Endothelial cell of umbilical vein (primary cell): ENCODE results near the gene KDM3B. TPM values are rescaled to one million over a fixed set of nuclear protein-coding genes. Genes with fewer than 3 reads are reported as not detected.

Source experiments
- BruUV-seq: library from RNA; stranded (reverse); fragments of 400-500 nt; replicated peaks from 2 replicates; lab custom pipeline; 2021; lab: Mats Ljungman, UMichigan
- CTCF ChIA-PET: fragments of 300-600, 350-600 bp; sonication (Branson Sonifier 250); formaldehyde crosslinking; loops from one replicate; lab custom pipeline; 2021; ENCODE audit warnings: antibody characterized with exemption, inconsistent platforms; lab: Charles Lee
- POLR2A ChIA-PET: fragments of 300-600, 350-600 bp; sonication (Branson Sonifier 250); formaldehyde crosslinking; loops from one replicate; lab custom pipeline; 2021; ENCODE audit warnings: antibody characterized with exemption, inconsistent platforms; lab: Charles Lee
- DNase-seq: peaks from one replicate; pipeline ENCODE4 v3.0.0-alpha.2; 2011; ENCODE audit warnings: low read depth, low spot score
- FAIRE-seq: peaks from 2 replicates; lab custom pipeline; 2011; peaks lifted over from hg19 to GRCh38; lab: Jason Lieb, UNC
- H2AFZ ChIP-seq: 2 replicates; pipeline ENCODE4 v1.6.0; 2012; ENCODE audit warnings: low read depth, low read length, control low read depth, inconsistent platforms
- H3K27ac ChIP-seq: 2 replicates; pipeline ENCODE4 v1.5.1; 2011; ENCODE audit warnings: low read depth, mild to moderate bottlenecking, control low read depth, low read length, moderate library complexity; ENCODE audit not compliant: insufficient read depth
- H3K27me3 ChIP-seq, 2 experiments: 2 replicates each; pipeline versions ENCODE4 v1.6.0 to v1.6.1; 2011; ENCODE audit warnings: low read length in 2 of 2, mixed read lengths in 1 of 2; ENCODE audit not compliant: control insufficient read depth in 2 of 2, insufficient read depth in 2 of 2
- H3K36me3 ChIP-seq, 2 experiments: 2 replicates in 1 of 2; 3 replicates in 1 of 2; pipeline ENCODE4 v1.5.1; 2011; ENCODE audit warnings: low read length in 2 of 2, mild to moderate bottlenecking in 1 of 2, moderate library complexity in 1 of 2; ENCODE audit not compliant: control insufficient read depth in 2 of 2, insufficient read depth in 2 of 2; ENCODE audit errors: extremely low read depth in 1 of 2
- H3K4me1 ChIP-seq: 3 replicates; pipeline ENCODE4 v1.5.1; 2011; ENCODE audit warnings: mild to moderate bottlenecking, low read length; ENCODE audit not compliant: control insufficient read depth, insufficient read depth; ENCODE audit errors: extremely low read depth
- H3K4me2 ChIP-seq: 2 replicates; pipeline ENCODE4 v1.6.1; 2011; ENCODE audit warnings: low read length, control low read depth, mixed read lengths; ENCODE audit not compliant: insufficient read depth
- H3K4me3 ChIP-seq, 3 experiments: fragments of 200-600 bp in 1 of 3; sonication (generic), shearing (Covaris generic) in 1 of 3; replicated peaks in 1 of 3; 2 replicates each; pipeline ENCODE4 v1.5.1; 2011 to 2016; ENCODE audit warnings: control low read depth in 3 of 3, low read length in 3 of 3, mild to moderate bottlenecking in 2 of 3, inconsistent platforms in 1 of 3, low read depth in 1 of 3, moderate library complexity in 1 of 3; ENCODE audit not compliant: insufficient read depth in 1 of 3
- H3K79me2 ChIP-seq: 2 replicates; pipeline ENCODE4 v1.6.0; 2012; ENCODE audit warnings: low read length, inconsistent platforms; ENCODE audit not compliant: control insufficient read depth, insufficient read depth
- H3K9ac ChIP-seq: replicated peaks from 2 replicates; pipeline ENCODE3; 2011; ENCODE audit warnings: low read length, control low read depth; ENCODE audit not compliant: insufficient read depth; ENCODE audit errors: extremely low read depth
- H3K9me1 ChIP-seq: replicated peaks from 3 replicates; pipeline ENCODE4 v1.6.0; 2011; ENCODE audit warnings: mild to moderate bottlenecking, low read length; ENCODE audit not compliant: control insufficient read depth, insufficient read depth; ENCODE audit errors: extremely low read depth
- H3K9me3 ChIP-seq: replicated peaks from 2 replicates; pipeline ENCODE4 v1.5.1; 2012; ENCODE audit warnings: low read length, inconsistent platforms; ENCODE audit not compliant: control insufficient read depth, insufficient read depth
- H4K20me1 ChIP-seq: replicated peaks from 2 replicates; pipeline ENCODE3; 2011; ENCODE audit warnings: mild to moderate bottlenecking, low read length; ENCODE audit not compliant: control insufficient read depth, insufficient read depth; ENCODE audit errors: extremely low read depth
- EZH2 ChIP-seq: IDR thresholded peaks from 2 replicates; pipeline ENCODE4 v1.6.1; 2012; ENCODE audit warnings: borderline replicate concordance, low read depth, mild to moderate bottlenecking, moderate library complexity, low read length, inconsistent platforms; ENCODE audit not compliant: severe bottlenecking
- FOS ChIP-seq: IDR thresholded peaks from 2 replicates; pipeline ENCODE4 v1.6.1; 2011; ENCODE audit warnings: mild to moderate bottlenecking, low read length, moderate library complexity, borderline replicate concordance; ENCODE audit not compliant: insufficient read depth
- GATA2 ChIP-seq: IDR thresholded peaks from 2 replicates; pipeline ENCODE4 v1.7.0; 2011; ENCODE audit warnings: low read depth, mild to moderate bottlenecking, moderate library complexity, mixed read lengths, low read length; ENCODE audit not compliant: insufficient read length, insufficient read depth
- JUN ChIP-seq: IDR thresholded peaks from 2 replicates; pipeline ENCODE4 v1.6.1; 2011; ENCODE audit warnings: borderline replicate concordance, low read depth; ENCODE audit not compliant: insufficient read length, insufficient read depth
- MYC ChIP-seq: IDR thresholded peaks from one replicate; pipeline ENCODE4 v1.6.1; 2011; ENCODE audit warnings: mild to moderate bottlenecking, low read depth, low read length
- POLR2A ChIP-seq: IDR thresholded peaks from 2 replicates; pipeline ENCODE4 v1.6.1; 2012; ENCODE audit warnings: low read depth, mild to moderate bottlenecking, control low read depth, low read length
- POLR2AphosphoS5 ChIP-seq: IDR thresholded peaks from 2 replicates; pipeline ENCODE4 v1.6.1; 2012; ENCODE audit warnings: low read depth, mild to moderate bottlenecking, control low read depth, low read length, moderate library complexity; ENCODE audit not compliant: insufficient read depth
- dilution Hi-C: fragments of 300-500 bp; cut with MboI; formaldehyde crosslinking; loops from one replicate; pipeline ENCODE4 v1.15.0; 2019; ENCODE audit warnings: low sequenced_read_pairs; ENCODE audit not compliant: extremely low pct_ligation_motif_present
- intact Hi-C: fragments of 100-400 bp; cut with micrococcal nuclease; formaldehyde crosslinking; loops from one replicate; pipeline ENCODE4 v1.10.0; 2022
- polyA plus RNA-seq, 4 experiments: library from polyadenylated mRNA; depleted of rRNA in 3 of 4; stranded (reverse) in 3 of 4; unstranded in 1 of 4; fragments of >200 nt; gene quantifications; 2 replicates each; pipeline versions ENCODE4 v1.2.1 to v1.2.3, GENCODE V29; 2011 to 2012; ENCODE audit warnings: missing spikeins in 1 of 4
- total RNA-seq: library from RNA; stranded (reverse); gene quantifications from 2 replicates; pipeline ENCODE4 v1.2.3, GENCODE V29; 2021
- TF ChIP-seq, protein P1 (sequence below): IDR thresholded peaks from 2 replicates; pipeline ENCODE4 v1.6.1; 2011; ENCODE audit not compliant: insufficient read depth, insufficient read length
- TF ChIP-seq, protein P2 (sequence below), 2 donors: IDR thresholded peaks; 1 replicate in 1 of 2; 2 replicates in 1 of 2; pipeline ENCODE4 v1.5.1; 2011; ENCODE audit warnings: low read length in 2 of 2, mild to moderate bottlenecking in 2 of 2, moderate library complexity in 2 of 2, control low read depth in 1 of 2, inconsistent platforms in 1 of 2, low read depth in 1 of 2; ENCODE audit not compliant: insufficient read depth in 1 of 2; ENCODE audit errors: extremely low read depth in 1 of 2

Gene KDM3B
- total and polyA plus RNA-seq, 2 donors (not counting 3 experiments of a cell fraction or from before 2014, with no cell fraction given): 19.0 to 55.7 TPM

DNA sequence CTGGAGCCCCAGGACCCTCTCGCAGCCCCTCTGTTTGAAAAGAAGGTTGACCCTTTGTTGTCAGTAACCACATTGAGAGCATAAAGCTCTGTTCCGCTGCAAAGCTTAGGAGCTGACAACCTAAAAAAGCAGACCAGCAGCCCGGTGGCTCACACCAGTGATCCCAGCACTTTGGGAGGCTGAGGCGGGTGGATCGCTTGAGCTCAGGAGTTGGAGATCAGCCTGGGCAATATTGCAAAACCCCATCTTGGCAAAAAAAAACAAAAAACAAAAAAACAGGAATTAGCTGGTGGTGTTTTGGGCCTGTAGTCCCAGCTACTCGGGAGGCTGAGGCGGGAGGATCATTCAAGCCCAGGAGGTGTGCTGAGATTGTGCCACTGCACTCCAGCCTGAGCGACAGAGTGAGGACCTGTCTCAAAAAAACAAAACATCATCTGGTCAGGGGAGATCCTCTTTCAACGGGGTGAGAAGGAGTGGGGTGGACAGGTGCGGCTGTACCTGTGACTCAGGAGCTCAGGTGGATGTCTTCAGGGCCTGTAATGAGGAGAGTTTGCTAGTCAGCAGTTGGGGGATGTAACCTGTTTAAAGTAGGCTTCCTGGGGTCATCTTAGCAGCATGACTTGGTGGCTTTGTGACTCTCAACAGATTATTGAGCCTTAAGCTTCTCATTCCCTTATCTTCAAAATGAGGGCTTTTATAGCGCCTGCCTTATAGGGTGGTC, 85.7 kb downstream of the KDM3B start:
- H3K27ac ChIP-seq: no peak overlapping the region
- TF ChIP-seq GATA2: no peak
- no peak for TF ChIP-seq POLR2AphosphoS5
- TF ChIP-seq EZH2: no peak
- no peak for TF ChIP-seq POLR2A
- TF ChIP-seq, protein P1, sequence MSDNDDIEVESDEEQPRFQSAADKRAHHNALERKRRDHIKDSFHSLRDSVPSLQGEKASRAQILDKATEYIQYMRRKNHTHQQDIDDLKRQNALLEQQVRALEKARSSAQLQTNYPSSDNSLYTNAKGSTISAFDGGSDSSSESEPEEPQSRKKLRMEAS: no peak
- TF ChIP-seq JUN: no peak
- TF ChIP-seq, protein P2, sequence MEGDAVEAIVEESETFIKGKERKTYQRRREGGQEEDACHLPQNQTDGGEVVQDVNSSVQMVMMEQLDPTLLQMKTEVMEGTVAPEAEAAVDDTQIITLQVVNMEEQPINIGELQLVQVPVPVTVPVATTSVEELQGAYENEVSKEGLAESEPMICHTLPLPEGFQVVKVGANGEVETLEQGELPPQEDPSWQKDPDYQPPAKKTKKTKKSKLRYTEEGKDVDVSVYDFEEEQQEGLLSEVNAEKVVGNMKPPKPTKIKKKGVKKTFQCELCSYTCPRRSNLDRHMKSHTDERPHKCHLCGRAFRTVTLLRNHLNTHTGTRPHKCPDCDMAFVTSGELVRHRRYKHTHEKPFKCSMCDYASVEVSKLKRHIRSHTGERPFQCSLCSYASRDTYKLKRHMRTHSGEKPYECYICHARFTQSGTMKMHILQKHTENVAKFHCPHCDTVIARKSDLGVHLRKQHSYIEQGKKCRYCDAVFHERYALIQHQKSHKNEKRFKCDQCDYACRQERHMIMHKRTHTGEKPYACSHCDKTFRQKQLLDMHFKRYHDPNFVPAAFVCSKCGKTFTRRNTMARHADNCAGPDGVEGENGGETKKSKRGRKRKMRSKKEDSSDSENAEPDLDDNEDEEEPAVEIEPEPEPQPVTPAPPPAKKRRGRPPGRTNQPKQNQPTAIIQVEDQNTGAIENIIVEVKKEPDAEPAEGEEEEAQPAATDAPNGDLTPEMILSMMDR (IDR thresholded peaks at IDR 0.05; ENCODE audit: extremely low read depth in 1 of 2, insufficient read depth in 1 of 2, low read depth in 1 of 2, low read length in 2 of 2): no peak
- no peak for TF ChIP-seq FOS
- no peak for TF ChIP-seq MYC
- H2AFZ ChIP-seq: peak overlapping the region; percentile 91
- intact Hi-C loops (no loop called here), dilution Hi-C loops (no loop called here)
- peak overlapping the region; percentile 91 for H3K4me2 ChIP-seq
- H3K36me3 ChIP-seq: peaks cover 7 to 10% of the 10 kb centered on the region in 2 experiments
- H3K27me3 ChIP-seq: no peaks in the 10 kb centered on the region
- BruUV-seq: no TSS peak
- H3K4me3 ChIP-seq: peak overlapping the region; percentile 50 to 54 (median 54)
- no peak overlapping the region for H3K9ac ChIP-seq
- H3K79me2 ChIP-seq: no peaks in the 10 kb centered on the region
- POLR2A ChIA-PET: interaction anchor here (1.5 kb wide), 1 partner anchor 10 kb away, joined by 3 read pairs; no protein-coding TSS in a partner anchor
- H3K9me3 ChIP-seq: no peaks in the 10 kb centered on the region
- DNase-seq (no peak), FAIRE-seq (no peak)
- CTCF ChIA-PET: interaction anchor here (0.6 to 3.0 kb wide), 5 partner anchors 9 to 105 kb away, joined by 3 to 25 read pairs (median 6); partner anchors contain the start of gene ETF1
- H3K9me1 ChIP-seq: no peaks in the 10 kb centered on the region
- H3K4me1 ChIP-seq: peaks cover 9% of the 10 kb centered on the region
- H4K20me1 ChIP-seq: no peaks in the 10 kb centered on the region
